Measurements from ENCODE around the gene SOS2. TPM values are rescaled to one million over a fixed set of nuclear protein-coding genes. Genes with fewer than 3 reads are reported as not detected.
A peak's percentile ranks its signal among the peaks of the same experiment; 100 is the strongest.

The SOS2 gene
- total and polyA plus RNA-seq, 10 of the 15 experiments (the other 5 are each of a cell fraction or from before 2014, with no cell fraction given): 2.1 to 16.8 (median 8.4) TPM

DNA sequence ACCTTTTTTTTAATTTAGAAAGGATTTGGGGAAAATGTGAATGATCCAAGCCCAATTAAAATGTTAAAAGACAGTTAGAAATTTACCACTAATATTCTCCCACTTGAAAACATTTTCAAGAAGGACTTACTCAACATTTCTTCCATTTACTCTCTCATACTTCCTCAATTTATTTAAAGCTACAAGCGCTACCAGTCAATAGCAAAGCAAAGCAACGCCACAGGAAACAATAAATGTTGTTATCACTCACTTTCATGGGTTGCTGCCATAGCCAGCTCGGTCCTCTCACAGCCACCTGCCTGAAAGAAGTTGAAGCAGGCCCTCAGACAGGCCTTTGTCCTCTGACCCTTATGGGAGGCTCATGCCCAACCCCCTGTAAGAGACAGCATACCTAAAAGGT is 6.0 kb upstream of the SOS2 start (continued):
- TF ChIP-seq, protein P1, sequence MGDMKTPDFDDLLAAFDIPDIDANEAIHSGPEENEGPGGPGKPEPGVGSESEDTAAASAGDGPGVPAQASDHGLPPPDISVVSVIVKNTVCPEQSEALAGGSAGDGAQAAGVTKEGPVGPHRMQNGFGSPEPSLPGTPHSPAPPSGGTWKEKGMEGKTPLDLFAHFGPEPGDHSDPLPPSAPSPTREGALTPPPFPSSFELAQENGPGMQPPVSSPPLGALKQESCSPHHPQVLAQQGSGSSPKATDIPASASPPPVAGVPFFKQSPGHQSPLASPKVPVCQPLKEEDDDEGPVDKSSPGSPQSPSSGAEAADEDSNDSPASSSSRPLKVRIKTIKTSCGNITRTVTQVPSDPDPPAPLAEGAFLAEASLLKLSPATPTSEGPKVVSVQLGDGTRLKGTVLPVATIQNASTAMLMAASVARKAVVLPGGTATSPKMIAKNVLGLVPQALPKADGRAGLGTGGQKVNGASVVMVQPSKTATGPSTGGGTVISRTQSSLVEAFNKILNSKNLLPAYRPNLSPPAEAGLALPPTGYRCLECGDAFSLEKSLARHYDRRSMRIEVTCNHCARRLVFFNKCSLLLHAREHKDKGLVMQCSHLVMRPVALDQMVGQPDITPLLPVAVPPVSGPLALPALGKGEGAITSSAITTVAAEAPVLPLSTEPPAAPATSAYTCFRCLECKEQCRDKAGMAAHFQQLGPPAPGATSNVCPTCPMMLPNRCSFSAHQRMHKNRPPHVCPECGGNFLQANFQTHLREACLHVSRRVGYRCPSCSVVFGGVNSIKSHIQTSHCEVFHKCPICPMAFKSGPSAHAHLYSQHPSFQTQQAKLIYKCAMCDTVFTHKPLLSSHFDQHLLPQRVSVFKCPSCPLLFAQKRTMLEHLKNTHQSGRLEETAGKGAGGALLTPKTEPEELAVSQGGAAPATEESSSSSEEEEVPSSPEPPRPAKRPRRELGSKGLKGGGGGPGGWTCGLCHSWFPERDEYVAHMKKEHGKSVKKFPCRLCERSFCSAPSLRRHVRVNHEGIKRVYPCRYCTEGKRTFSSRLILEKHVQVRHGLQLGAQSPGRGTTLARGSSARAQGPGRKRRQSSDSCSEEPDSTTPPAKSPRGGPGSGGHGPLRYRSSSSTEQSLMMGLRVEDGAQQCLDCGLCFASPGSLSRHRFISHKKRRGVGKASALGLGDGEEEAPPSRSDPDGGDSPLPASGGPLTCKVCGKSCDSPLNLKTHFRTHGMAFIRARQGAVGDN (IDR thresholded peaks at IDR 0.05): no peak
- TF ChIP-seq ASH2L (IDR thresholded peaks at IDR 0.05; ENCODE audit: borderline replicate concordance, low read depth): no peak

DNA sequence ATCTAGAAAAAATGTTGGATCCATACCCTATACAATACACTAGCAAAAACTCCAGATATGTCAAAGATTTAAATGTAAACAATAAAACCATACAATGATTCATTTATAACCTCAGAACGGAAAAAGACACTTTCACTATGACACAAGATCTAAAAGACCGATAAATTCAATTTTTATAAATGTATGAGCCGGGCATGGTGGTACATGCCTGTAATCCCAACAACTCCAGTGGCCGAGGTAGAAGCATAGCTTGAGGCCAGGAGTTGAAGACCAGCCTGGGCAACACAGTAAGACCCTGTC is 2.5 kb upstream of the SOS2 start:
- 25% methylated on average over 4 of the region's 4 CpGs for WGBS (ENCODE audit: insufficient coverage, insufficient replicate concordance, low lambda C conversion rate, missing lambda C conversion rate)
- intact Hi-C loops (cut with micrococcal nuclease; ENCODE audit: unreplicated experiment): loop anchor here (5.0 kb wide), 4 partner anchors 117 to 588 kb away; partner anchors contain the start of genes MAP4K5 and VCPKMT
- Histone ChIP-seq H3K36me3 (ENCODE audit: control insufficient read depth in 2 of 2, insufficient read depth in 2 of 2, low read length in 1 of 2) (no peaks in the 10 kb centered on the region), H3K79me2 (ENCODE audit: control insufficient read depth, insufficient read depth, low read length) (peaks cover 18% of the 10 kb centered on the region), H2AFZ (ENCODE audit: control insufficient read depth, low read depth, low read length) (no peak overlapping the region), H3K4me1 (ENCODE audit: control insufficient read depth, insufficient read depth, low read length) (peaks cover 8% of the 10 kb centered on the region), H3K9me3 (replicated peaks; ENCODE audit: control insufficient read depth, insufficient read depth, low read length) (peaks cover 4% of the 10 kb centered on the region; the same call in 1 of the 3 replicates), H3K27ac (ENCODE audit: control insufficient read depth, insufficient read depth) (no peak overlapping the region), H3K27me3 (replicated peaks in 1 of 2; ENCODE audit: control insufficient read depth in 2 of 2, insufficient read depth in 2 of 2, low read length in 1 of 2) (no peaks in the 10 kb centered on the region), H3K4me3 (no peak overlapping the region), H3K9ac (ENCODE audit: control insufficient read depth, insufficient read depth, low read length) (no peak overlapping the region), H4K20me1 (ENCODE audit: control insufficient read depth, insufficient read depth) (no peaks in the 10 kb centered on the region), H3K4me2 (ENCODE audit: control insufficient read depth, insufficient read depth) (no peak overlapping the region)
- ATAC-seq: no peak
- DNase-seq (ENCODE audit: low read depth, low spot score): no peak
- in situ Hi-C loops (cut with MboI): no loop called here
- no peak for TF ChIP-seq ZNF217 (IDR thresholded peaks at IDR 0.05)
- no peak for TF ChIP-seq NRF1 (conservative IDR thresholded peaks at IDR 0.05; ENCODE audit: low read depth, low read length)
- no peak for TF ChIP-seq NR2C2 (IDR thresholded peaks at IDR 0.05; ENCODE audit: borderline replicate concordance, control insufficient read depth, insufficient read length, low read depth)
- no peak for TF ChIP-seq SUPT20H (IDR thresholded peaks at IDR 0.05; ENCODE audit: borderline replicate concordance, control insufficient read depth, low read depth, low read length)
- no peak for TF ChIP-seq PAX8 (IDR thresholded peaks at IDR 0.05)
- TF ChIP-seq YBX1 (IDR thresholded peaks at IDR 0.05): no peak
- TF ChIP-seq CBX3 (IDR thresholded peaks at IDR 0.05; ENCODE audit: borderline replicate concordance, low read depth): no peak
- TF ChIP-seq RUNX3 (IDR thresholded peaks at IDR 0.05; ENCODE audit: low read length): peak; percentile 65; the same call in 1 of the 2 replicates
- TF ChIP-seq POLR2AphosphoS2 (IDR thresholded peaks at IDR 0.05; ENCODE audit: low read depth, low read length): no peak
- no peak for TF ChIP-seq MTA3 (IDR thresholded peaks at IDR 0.05; ENCODE audit: borderline replicate concordance, low read length)
- no peak for TF ChIP-seq POU2F2 (IDR thresholded peaks at IDR 0.05; ENCODE audit: borderline replicate concordance, low read depth, low read length)
- TF ChIP-seq NFIC (IDR thresholded peaks at IDR 0.05; ENCODE audit: low read depth, low read length): peak; percentile 39; the same call in 1 of the 2 replicates
- TF ChIP-seq MYC (IDR thresholded peaks at IDR 0.05; ENCODE audit: insufficient read depth, insufficient read length, insufficient replicate concordance, low read length, severe bottlenecking): no peak
- no peak for TF ChIP-seq TARDBP (IDR thresholded peaks at IDR 0.05; ENCODE audit: borderline replicate concordance)
- peak; percentile 90 for TF ChIP-seq JUNB (IDR thresholded peaks at IDR 0.05)
- TF ChIP-seq SMAD5 (IDR thresholded peaks at IDR 0.05; ENCODE audit: low read depth): no peak
- TF ChIP-seq SIN3A (IDR thresholded peaks at IDR 0.05; ENCODE audit: low read depth, low read length): no peak
- no peak for FAIRE-seq
- ChIA-PET RAD21 (ENCODE audit: unreplicated experiment) (no interaction called here), SMC1A (ENCODE audit: uncharacterized antibody, unreplicated experiment) (interaction anchor here (1.3 kb wide), 1 partner anchor 77 kb away, joined by 3 read pairs; no protein-coding TSS in a partner anchor), CTCF (no interaction called here), POLR2A (interaction anchor here (1.1 kb wide), 1 partner anchor 82 kb away, joined by 3 read pairs; no protein-coding TSS in a partner anchor)
- no TSS peak for BruUV-seq (replicated peaks)
